NCI-H1417 treated with DMSO at 0.1 percent for 48 hours (cell line): ENCODE results near the gene AP4M1.

Experiments
- DNase-seq: peaks from one replicate; lab custom pipeline; 2025; lab: John Stamatoyannopoulos, UW

AP4M1 gene

GRCh38 chr7:100101016-100101862, at the start of gene AP4M1, which contains the start of gene MCM7:
AP4M1 (plus strand) TSS chr7:100101643; CDS start chr7:100101715, 72 bp downstream.
MCM7 (minus strand) TSS chr7:100101397; CDS start chr7:100101294, 103 bp downstream.
- DNase-seq: peak; percentile 97

- peak; percentile 68 for DNase-seq
Measured at GRCh38 chr7:100053215-100053614, 48.2 kb upstream of the AP4M1 start.

- DNase-seq: no peak
Measured at GRCh38 chr7:100057006-100057405, 44.4 kb upstream of the AP4M1 start.

GRCh38 chr7:100059251-100059739, 42.1 kb upstream of the AP4M1 start:
- no peak for DNase-seq

- DNase-seq: no peak
Measured at GRCh38 chr7:100061518-100062193, 39.8 kb upstream of the AP4M1 start.

- no peak for DNase-seq
Measured at GRCh38 chr7:100063376-100063775, 38.1 kb upstream of the AP4M1 start.

GRCh38 chr7:100064162-100064561, 37.3 kb upstream of the AP4M1 start:
- DNase-seq: no peak

- no peak for DNase-seq
Measured at GRCh38 chr7:100065452-100066186, 35.8 kb upstream of the AP4M1 start.

- DNase-seq: no peak
Measured at GRCh38 chr7:100066953-100067352, 34.5 kb upstream of the AP4M1 start.

- DNase-seq: no peak
Measured at GRCh38 chr7:100069991-100070390, 31.5 kb upstream of the AP4M1 start.

- DNase-seq: no peak
Measured at GRCh38 chr7:100071018-100071723, 30.3 kb upstream of the AP4M1 start.

- no peak for DNase-seq
Measured at GRCh38 chr7:100072462-100072861, 29.0 kb upstream of the AP4M1 start.

- DNase-seq: no peak
Measured at GRCh38 chr7:100074841-100075240, 26.6 kb upstream of the AP4M1 start.

- no peak for DNase-seq
Measured at GRCh38 chr7:100075418-100075817, 26.0 kb upstream of the AP4M1 start.

GRCh38 chr7:100077205-100077604, 24.2 kb upstream of the AP4M1 start:
- no peak for DNase-seq

GRCh38 chr7:100079024-100079560, 22.4 kb upstream of the AP4M1 start:
- no peak for DNase-seq

GRCh38 chr7:100080907-100081534, 20.4 kb upstream of the AP4M1 start:
- DNase-seq: no peak

GRCh38 chr7:100081535-100082102, 19.8 kb upstream of the AP4M1 start, which contains the start of gene ZNF3:
ZNF3 (minus strand) TSS chr7:100081723; CDS start chr7:100077357, 4,366 bp downstream.
- DNase-seq: peak; percentile 89

GRCh38 chr7:100082978-100083377, 18.5 kb upstream of the AP4M1 start:
- no peak for DNase-seq

GRCh38 chr7:100085515-100085914, 15.9 kb upstream of the AP4M1 start:
- no peak for DNase-seq
